HG03103 (cell line): ENCODE measurements around the gene HEXA.

ENCODE experiments used
- ATAC-seq: cut with Tn5 transposase; IDR thresholded peaks from one replicate; pipeline ENCODE4 v1.9.1; 2021; ENCODE audit warnings: low read depth; ENCODE audit not compliant: unreplicated experiment

HEXA gene

GRCh38 chr15:72331021-72331420 is 44.8 kb downstream of the HEXA start:
- ATAC-seq, result no peak

- no peak for ATAC-seq
Observed at GRCh38 chr15:72323752-72324151, 52.1 kb downstream of the HEXA start.

- ATAC-seq, result no peak
Observed at GRCh38 chr15:72319985-72320671, 55.7 kb downstream of the HEXA start, which contains the start of gene CELF6. TSS of gene CELF6 (minus strand) at chr15:72320157. CDS start at chr15:72319874, 283 bp downstream.

GRCh38 chr15:72319360-72319984 is 56.3 kb downstream of the HEXA start:
- ATAC-seq, result no peak

- ATAC-seq, result no peak
Observed at GRCh38 chr15:72318408-72318942, 57.3 kb downstream of the HEXA start.

- ATAC-seq, result no peak
Observed at GRCh38 chr15:72315706-72316370, 60.0 kb downstream of the HEXA start.

- ATAC-seq, result no peak
Observed at GRCh38 chr15:72313881-72314280, 61.9 kb downstream of the HEXA start.

- no peak for ATAC-seq
Observed at GRCh38 chr15:72313448-72313840, 62.4 kb downstream of the HEXA start.

GRCh38 chr15:72312605-72313447 is 63.0 kb downstream of the HEXA start:
- no peak for ATAC-seq

- no peak for ATAC-seq
Observed at GRCh38 chr15:72307026-72307425, 68.8 kb downstream of the HEXA start.

- ATAC-seq, result no peak
Observed at GRCh38 chr15:72306211-72306785, 69.5 kb downstream of the HEXA start.

- ATAC-seq, result no peak
Observed at GRCh38 chr15:72304596-72304995, 71.2 kb downstream of the HEXA start.

- no peak for ATAC-seq
Observed at GRCh38 chr15:72302955-72303354, 72.9 kb downstream of the HEXA start.
